Measurements from ENCODE around the gene RPTOR.

- TF ChIP-seq CTCF (IDR thresholded peaks at IDR 0.05; ENCODE audit: low read length) = no peak
- no peak for TF ChIP-seq EZH2 (IDR thresholded peaks at IDR 0.05; ENCODE audit: borderline replicate concordance, low read length)
These were observed 198.6 kb downstream of the RPTOR start for GRCh38 chr17:80743181-80743771.

Data from OCI-LY1 (cell line).